HG03469 (cell line): ENCODE measurements around the gene TTC28.
"Not testable (repeated sequence)": the region's sequence is repeated elsewhere in the genome, so short reads cannot be mapped to it uniquely, and the experiment has no call there.

Experiments
- ATAC-seq: cut with Tn5 transposase; IDR thresholded peaks from one replicate; pipeline ENCODE4 v1.9.1; 2021; ENCODE audit warnings: mild to moderate bottlenecking, moderate library complexity, moderate number of reproducible peaks; ENCODE audit not compliant: unreplicated experiment

The TTC28 gene

GRCh38 chr22:28562324-28562723 lies 117.3 kb downstream of the TTC28 start:
- ATAC-seq, result no peak

- ATAC-seq, result not testable (repeated sequence)
Measured at GRCh38 chr22:28560743-28561101, 118.9 kb downstream of the TTC28 start.

DNA sequence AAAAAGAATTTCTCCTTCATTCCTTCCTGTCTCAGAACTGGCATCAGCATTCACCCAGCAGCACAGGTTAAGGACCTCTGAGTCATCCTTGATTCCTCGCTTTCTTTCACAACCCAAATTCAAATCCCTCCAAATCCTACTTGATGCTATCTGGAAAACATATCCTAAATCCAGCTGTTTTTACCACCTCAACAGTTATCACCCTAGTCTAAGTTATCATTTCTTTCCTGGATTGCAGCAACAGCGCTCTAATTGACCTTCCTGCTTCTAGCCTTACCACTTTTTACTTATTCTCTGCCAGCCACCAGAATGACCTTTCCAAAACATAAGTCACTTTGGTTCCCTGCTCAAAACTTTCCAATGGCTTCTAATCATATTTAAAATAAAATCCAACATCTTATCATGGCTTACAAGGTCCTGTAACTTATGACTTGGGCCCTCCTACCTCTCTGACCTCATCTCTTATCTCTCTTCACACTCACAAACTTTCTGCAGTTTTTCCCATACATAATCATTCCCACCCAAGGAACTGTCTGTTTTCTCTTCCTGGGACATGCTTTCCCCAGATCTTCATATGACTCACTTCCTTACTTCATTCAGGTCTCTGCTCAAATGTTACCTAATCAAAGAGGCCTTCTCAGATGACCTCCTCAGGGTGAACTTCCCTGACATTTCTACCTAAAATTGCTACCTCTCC lies 119.4 kb downstream of the TTC28 start:
- ATAC-seq, result no peak

DNA sequence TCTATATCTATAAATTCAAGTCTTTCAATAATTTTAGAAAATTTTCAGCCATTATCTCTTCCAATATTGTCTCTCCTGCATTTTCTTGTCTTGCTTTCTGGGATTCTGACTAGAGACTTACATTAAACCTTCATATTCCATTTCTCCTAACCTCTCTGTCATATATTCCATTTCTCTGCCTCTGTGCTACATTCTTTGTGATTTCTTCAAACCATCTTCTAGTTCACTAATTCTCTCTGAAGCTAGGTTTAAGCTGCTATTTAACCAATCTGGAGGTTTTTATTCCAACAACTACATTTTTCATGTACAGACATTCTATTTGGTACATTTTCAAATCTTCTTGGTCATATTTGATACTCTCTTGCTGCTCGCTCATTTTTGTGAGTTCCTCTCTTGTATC lies 122.5 kb downstream of the TTC28 start:
- ATAC-seq, result no peak

GRCh38 chr22:28553108-28553866 lies 126.4 kb downstream of the TTC28 start:
- not testable (repeated sequence) for ATAC-seq

DNA sequence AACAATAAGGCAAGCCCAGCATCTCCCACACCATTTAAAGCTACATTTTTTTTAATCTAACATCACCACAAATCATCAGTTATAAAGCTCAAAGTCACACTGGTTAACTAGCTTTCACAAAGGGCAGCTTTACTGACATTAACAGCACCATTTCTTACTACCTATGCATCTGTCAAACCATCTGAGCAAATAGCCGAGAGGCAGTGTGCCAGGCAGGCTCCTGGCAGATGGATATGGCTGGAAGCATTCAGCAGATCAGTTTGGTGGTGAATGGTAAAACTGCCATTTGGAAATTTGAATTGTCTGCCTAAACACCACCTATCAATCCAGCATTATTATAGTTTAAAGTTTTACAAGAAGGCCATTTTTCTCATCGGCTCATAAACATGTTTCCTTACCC lies 131.2 kb downstream of the TTC28 start:
- ATAC-seq, result no peak

DNA sequence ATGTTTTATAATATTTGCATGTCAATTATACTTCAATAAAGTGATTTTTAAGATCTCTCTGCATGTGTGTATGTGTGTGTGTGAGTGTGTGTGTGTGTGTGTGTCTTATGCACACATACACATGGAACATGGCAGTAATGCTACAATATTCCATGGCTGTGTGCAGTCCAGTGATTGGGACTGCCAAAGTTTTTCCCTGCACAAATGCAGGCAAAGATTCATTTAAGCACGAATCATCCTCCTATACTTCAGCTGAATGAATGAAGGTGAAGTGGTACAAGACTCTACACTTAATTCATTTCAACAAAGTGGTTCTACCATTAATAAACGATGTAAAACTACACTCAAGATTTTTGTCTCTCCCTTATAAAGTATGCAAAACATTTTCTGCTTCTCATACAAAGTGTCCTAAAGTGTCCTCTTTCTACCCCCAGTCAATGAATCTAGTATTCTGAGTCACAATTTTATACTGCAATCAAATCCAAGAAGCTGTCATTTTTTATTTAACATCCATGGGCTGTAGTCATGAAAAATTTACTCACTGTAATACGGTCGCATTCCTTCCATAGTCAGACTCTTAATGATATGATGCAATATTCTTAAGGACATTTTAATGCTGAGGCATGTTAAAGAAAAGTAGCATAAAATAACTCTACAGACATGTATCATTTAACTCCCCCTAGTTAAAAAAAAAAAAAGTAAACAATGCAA lies 132.4 kb downstream of the TTC28 start:
- ATAC-seq, result no peak

DNA sequence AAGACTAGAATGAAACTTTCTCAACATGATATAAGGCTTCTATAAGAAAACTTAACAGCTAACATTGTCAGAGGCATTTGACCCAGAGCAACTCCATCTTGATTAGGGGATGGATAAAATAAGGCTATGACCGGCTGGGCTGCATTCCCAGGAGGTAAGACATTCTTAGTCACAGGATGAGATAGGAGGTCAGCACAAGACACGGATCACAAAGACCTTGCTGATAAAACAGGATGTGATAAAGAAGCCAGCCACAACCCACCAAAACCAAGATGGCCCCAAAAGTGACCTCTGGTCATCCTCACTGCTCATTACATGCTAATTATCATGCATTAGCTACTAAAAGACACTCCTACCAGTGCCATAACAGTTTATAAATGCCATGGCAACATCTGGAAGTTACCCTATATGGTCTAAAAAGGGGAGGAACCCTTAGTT lies 135.2 kb downstream of the TTC28 start:
- no peak for ATAC-seq

DNA sequence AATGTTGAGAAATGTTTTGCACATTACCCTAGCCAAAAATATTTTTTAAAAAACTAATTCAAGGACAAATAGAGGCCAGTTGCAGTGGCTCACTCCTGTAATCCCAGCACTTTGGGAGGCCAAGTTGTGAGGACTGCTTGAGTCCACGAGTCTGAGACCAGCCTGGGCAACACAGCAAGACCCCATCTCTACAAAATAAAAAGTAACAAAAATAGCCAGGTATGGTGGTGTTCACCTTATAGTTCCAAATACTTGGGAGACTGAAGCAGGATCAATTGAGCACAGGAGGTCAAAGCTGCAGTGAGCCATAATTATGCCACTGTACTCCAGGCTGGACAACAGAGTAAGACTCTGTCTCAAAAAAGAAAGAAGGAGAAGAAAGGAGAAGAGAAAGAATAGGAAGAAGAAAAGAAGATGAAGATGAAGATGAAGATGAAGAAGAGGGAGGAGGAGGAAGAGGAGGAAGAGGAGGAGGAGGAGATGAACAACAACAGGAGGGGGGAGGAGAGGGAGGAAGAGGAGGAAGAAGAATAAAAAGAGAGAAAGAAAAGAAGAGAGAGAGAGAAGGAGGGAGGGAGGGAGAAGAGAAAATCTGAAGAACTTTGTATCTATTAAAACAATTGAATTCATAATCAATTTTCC lies 136.5 kb downstream of the TTC28 start:
- ATAC-seq, result no peak

- ATAC-seq, result no peak
Measured at GRCh38 chr22:28541137-28541536, 138.5 kb downstream of the TTC28 start.

DNA sequence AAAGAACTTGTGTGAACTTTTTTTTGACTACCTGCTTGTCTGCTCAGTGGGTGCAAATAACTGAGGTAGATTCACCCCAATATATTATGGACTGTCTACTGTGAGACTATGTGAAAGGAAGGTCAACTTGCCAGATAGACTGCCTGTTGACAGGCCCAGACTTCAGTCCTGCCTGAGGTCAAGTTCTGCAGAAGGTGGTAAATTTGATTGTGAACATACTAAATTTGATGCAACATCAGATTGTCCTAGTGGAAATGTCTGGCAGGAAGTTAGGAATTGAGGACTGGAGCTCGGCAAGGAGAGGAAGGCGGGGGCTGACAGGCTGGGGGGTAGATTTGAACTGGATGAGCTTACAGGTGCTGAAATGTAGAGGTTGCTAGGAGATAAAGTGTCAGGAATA lies 140.7 kb downstream of the TTC28 start:
- no peak for ATAC-seq

GRCh38 chr22:28530565-28530964 lies 149.1 kb downstream of the TTC28 start:
- ATAC-seq, result not testable (repeated sequence)

DNA sequence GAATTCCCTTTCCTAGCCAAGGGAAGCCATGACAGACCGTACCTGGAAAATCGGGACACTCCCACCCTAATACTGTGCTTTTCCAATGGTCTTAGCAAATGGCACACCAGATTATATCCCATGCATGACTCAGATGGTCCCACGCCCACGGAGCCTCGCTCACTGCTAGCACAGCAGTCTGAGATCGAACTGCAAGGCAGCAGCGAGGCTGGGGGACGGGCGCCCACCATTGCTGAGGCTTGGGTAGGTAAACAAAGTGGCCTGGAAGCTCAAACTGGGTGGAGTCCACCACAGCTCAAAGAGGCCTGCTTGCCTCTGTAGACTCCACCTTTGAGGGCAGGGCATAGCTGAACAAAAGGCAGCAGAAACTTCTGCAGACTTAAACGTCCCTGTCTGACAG lies 150.5 kb downstream of the TTC28 start:
- not testable (repeated sequence) for ATAC-seq

DNA sequence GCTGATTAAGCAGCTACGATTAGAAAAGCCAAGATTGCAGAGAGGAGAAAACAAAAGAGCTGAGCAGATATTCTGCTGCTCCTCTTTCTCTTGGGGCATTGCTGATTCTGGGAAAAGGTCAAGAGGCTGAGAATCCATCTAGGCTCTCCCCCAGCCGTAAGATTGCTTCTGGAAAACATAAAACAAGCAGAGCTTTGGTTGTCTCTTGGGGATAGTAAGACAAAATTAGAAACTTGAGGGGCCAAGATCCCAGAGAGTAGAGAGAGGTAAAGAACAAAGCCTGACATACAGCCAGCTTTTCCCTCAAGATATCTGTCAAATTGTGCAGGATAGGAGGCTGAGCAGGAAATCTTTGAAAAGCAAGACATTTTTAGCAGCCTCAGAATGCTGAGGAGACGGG lies 158.2 kb downstream of the TTC28 start:
- no peak for ATAC-seq

DNA sequence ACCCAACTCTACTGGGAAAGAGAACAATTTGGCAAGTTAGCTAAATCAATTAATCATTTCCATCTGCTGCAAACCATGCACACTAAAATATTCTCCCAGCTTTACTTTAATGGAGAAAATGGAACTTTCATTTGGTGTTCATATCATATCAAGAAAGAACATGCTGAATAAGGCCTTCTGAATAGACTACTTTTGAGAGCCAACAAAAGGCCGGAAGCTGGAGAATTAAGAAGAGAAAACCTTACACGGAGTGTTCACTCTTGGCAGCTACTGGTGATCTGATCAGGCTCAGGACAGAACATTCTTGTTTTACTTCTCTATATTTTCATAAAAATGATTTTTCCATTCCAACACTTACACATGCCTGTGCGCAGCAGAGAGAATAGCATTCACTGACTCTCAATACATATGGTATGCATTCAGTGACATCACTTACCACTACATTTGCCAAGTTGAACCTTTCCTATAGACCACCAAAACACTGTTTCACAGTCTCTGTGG lies 165.3 kb downstream of the TTC28 start:
- ATAC-seq, result no peak

DNA sequence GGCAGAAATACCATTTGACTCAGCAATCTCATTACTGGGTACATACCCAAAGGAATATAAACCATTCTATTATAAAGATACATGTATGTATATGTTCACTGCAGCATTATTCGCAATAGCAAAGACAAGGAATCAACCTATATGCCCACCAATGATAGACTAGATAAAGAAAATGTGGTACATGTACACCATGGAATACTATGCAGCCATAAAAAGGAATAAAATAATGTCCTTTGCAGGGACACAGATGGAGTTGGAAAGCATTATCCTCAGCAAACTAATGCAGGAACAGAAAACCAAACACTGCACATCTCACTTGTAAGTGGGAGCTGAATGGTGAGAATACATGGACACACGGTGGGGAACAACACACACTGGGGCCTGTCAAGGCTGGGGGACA lies 167.3 kb downstream of the TTC28 start:
- ATAC-seq, result not testable (repeated sequence)

- no peak for ATAC-seq
Measured at GRCh38 chr22:28507896-28508295, 171.7 kb downstream of the TTC28 start.

GRCh38 chr22:28506150-28506535 lies 173.5 kb downstream of the TTC28 start:
- ATAC-seq, result no peak

- ATAC-seq, result no peak
Measured at GRCh38 chr22:28505416-28506149, 174.1 kb downstream of the TTC28 start.

DNA sequence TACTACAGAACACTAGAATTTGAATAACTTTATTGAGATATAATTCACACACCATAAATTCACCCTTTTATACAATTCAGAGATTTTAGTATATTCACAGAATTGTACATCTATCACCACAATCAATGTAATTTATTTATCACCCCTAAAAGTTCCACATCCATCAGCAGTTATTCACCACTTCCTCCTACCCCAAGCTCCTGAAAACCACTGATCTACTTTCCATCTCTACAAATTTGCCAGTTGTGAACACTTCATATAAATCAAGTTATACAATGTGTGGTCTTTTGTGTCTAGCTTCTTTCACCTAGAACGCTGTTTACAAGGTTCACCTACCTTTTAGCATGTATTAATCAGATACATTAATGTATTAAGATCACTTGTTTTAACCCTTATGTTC lies 179.6 kb downstream of the TTC28 start:
- no peak for ATAC-seq
